NB4 (cell line): Measurements from ENCODE around the gene TRRAP.

Source experiments
- MYC ChIP-seq: IDR thresholded peaks from 2 replicates; pipeline ENCODE4 v1.6.1; 2011; ENCODE audit warnings: low read depth, low read length
- POLR2A ChIP-seq: IDR thresholded peaks from 2 replicates; pipeline ENCODE4 v1.6.1; 2011; ENCODE audit warnings: mild to moderate bottlenecking; ENCODE audit not compliant: insufficient read length; ENCODE audit errors: extremely low read depth
- TF ChIP-seq, protein P1 (sequence below): IDR thresholded peaks from 2 replicates; pipeline ENCODE4 v1.6.1; 2011; ENCODE audit warnings: low read depth, low read length

DNA sequence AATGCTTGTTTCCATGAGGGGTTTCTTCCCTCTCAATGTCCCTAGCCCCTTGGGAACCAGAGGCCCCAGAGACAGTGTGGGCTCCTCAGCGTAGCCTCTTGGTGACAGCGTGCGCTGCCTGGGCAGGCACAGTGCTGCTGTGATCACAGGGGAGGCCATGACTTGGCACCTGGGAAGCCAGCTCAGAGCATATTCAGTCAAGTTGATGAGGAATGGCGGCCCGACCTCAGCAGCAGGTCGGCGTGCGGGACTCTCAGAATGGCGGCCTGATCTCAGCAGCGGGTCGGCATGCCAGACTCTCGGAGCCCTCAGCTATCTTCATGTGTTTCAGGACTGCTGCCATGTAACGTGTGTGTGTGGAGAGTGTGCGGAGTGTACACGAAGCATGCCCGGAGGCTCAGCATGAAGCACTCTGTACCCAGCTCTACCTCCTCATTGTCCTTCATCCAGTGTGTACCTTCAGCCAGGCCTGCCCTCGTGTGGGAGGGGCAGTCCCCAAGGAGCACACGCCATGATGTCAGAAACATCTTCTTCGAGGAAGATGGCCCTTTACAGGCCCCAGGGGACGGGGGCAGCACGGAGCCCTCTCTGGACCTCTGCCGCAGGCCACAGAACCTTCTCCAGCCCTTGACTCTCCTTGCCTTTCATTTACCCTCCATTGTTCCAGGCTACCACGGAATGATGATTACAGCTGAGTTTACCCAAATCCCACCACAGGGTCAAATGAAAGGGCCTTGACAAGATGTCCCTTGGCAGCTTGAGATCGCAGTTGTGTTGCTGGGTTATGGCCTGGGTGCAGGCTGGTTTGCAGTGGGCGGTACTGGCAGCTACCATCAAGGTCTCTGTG lies 135.2 kb downstream of the TRRAP start:
- TF ChIP-seq POLR2A: no peak
- TF ChIP-seq, protein P1, sequence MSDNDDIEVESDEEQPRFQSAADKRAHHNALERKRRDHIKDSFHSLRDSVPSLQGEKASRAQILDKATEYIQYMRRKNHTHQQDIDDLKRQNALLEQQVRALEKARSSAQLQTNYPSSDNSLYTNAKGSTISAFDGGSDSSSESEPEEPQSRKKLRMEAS: no peak
- TF ChIP-seq MYC: no peak
